Measurements from ENCODE around the gene TXNDC8. TPM values are rescaled to one million over a fixed set of nuclear protein-coding genes. Genes with fewer than 3 reads are reported as not detected.

Gene TXNDC8
- total RNA-seq, 1 donor = not detected

DNA sequence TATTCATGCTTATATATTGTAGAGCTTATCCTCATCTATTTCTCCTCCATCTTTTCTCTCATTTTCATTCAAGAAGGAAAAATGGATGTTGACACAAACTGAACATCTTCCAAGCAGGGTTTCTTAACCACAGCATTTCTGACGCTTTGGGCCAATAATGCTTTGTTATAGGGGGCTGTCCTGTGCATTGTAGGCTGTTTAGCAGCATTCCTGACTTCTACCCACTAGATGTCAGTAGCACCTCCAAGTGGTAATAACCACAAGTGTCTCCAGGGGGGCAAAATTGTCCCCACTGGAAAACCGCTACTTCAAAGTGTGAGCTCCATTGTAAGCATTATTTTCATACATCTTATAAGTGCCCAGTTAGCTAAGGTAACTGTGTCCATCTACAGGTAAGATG lies 2.6 kb upstream of the TXNDC8 start:
- no peak overlapping the region for H3K4me3 ChIP-seq (ENCODE audit: low read depth, low read length)
- DNase-seq (ENCODE audit: low read depth) = no peak
- TF ChIP-seq CTCF (IDR thresholded peaks at IDR 0.05; ENCODE audit: insufficient read depth, low read depth, low read length) = peak; percentile 52

GRCh38 chr9:110338143-110338542 lies 480 bp upstream of the TXNDC8 start:
- no peak for TF ChIP-seq CTCF (IDR thresholded peaks at IDR 0.05; ENCODE audit: insufficient read depth, low read depth, low read length)
- no peak overlapping the region for H3K4me3 ChIP-seq (ENCODE audit: low read depth, low read length)
- DNase-seq (ENCODE audit: low read depth) = peak; percentile 76

DNA sequence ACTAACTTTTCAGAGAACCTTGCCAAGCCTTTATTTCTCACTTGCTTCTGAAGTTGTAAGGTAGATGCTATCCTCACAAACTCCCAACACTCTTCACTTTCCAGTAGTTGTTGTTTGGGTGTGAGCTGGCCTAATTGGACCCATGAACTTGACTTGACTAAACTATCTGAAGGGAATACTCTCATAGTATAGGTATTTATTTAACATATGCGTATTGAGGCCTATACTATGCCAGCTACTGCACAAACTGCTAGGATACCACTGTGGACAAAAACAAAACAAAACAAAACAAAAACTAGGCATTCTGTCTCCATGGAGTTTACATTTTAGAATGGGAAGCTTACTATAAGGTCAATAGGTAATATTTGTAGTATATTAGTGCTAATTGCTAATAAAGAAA lies 1.3 kb downstream of the TXNDC8 start:
- no peak overlapping the region for H3K4me3 ChIP-seq (ENCODE audit: low read depth, low read length)
- no peak for DNase-seq (ENCODE audit: low read depth)
- TF ChIP-seq CTCF (IDR thresholded peaks at IDR 0.05; ENCODE audit: insufficient read depth, low read depth, low read length) = no peak

DNA sequence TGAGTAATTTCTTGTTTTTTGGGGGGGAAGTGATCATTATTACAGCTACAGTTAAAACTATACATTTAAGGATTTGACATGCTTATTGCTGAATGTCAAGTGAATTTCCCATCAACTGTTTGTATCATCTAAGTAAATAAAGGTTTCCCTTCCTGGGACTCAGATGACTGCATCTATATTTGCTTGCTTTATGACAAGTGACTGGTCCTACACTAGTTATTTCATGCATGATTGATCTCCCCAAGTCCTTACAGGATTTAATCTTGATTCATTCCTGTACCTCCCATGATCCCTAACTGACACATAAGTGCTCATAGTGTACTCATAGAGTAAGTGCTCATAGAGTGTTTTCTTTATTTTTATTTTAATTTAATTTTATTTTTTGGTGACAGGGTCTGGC lies 2.8 kb downstream of the TXNDC8 start:
- TF ChIP-seq CTCF (IDR thresholded peaks at IDR 0.05; ENCODE audit: insufficient read depth, low read depth, low read length) = no peak
- DNase-seq (ENCODE audit: low read depth) = no peak
- no peak overlapping the region for H3K4me3 ChIP-seq (ENCODE audit: low read depth, low read length)

DNA sequence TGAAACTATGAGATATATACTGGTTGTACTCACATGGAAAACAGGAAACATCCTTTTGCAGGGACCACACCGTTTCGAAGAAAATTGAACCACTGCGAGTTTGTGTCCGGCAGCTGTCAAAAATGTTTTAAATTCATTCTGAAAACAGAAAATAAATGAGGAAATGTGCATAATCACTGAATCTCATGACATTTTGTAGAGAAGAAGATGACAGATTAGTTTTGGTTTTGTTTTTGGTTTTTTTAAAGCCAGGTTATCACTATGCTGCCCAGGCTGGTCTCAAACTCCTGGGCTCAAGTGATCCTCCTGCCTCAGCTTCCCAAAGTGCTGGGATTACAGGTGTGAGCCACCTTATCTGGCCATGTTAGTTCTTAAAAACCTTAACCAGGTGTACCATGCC lies 3.5 kb downstream of the TXNDC8 start:
- no peak overlapping the region for H3K4me3 ChIP-seq (ENCODE audit: low read depth, low read length)
- no peak for DNase-seq (ENCODE audit: low read depth)
- TF ChIP-seq CTCF (IDR thresholded peaks at IDR 0.05; ENCODE audit: insufficient read depth, low read depth, low read length) = no peak

DNA sequence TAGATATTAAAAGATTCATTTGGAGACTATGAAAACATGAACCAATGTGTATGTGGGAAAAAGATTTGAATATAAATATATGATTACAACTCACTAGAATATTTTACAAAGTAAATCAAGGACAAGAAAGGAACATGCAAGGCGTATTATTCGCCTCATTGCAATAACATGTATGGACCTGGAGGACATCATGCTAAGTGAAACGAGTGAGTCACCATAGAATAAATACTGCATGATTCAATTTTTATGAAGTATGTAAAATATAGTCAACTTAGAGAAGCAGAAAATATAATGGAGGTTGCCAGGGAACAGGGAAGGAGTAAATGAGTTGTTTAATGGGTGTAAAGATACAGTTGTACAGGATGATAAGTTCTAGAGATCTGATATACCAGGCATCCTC lies 4.9 kb downstream of the TXNDC8 start:
- no peak for TF ChIP-seq CTCF (IDR thresholded peaks at IDR 0.05; ENCODE audit: insufficient read depth, low read depth, low read length)

DNA sequence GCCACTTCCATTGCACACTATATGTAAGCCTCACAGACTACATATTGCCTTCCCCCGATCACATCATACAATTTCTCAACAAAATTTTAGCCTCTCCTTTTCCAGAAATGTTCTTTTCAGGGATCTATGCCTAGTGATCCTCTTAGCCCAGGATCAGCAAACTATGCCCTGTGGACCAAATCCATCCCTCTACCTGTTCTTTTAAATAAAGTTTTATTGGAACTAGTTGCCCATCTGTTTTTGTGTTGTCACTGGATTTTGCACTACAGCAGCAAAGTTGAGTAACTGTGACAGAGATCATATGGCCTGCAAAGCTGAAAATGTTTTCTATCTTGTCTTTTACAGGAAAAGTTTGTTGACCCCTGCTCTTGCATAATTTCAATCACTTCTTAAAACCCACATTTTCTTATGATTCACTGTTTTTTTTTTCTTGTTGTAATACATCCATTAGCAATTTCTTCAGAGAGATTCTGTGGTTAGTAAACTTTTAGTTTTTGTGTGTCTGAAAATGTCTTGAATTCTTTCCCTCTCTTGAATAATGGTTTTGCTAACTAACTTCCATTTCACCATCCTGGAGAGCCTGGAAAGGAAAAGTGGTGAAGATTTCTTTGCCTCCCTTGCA lies 7.1 kb downstream of the TXNDC8 start:
- no peak overlapping the region for H3K4me3 ChIP-seq (ENCODE audit: low read depth, low read length)
- DNase-seq (ENCODE audit: low read depth) = peak; percentile 81
- no peak for TF ChIP-seq CTCF (IDR thresholded peaks at IDR 0.05; ENCODE audit: insufficient read depth, low read depth, low read length)

More for the DNA sequence above, 4.9 kb downstream of the TXNDC8 start:
- DNase-seq (ENCODE audit: low read depth) = no peak
- H3K4me3 ChIP-seq (ENCODE audit: low read depth, low read length) = no peak overlapping the region

Measured in fibroblast of villous mesenchyme (primary cell).